ENCODE measurements around the gene ZNF18.

DNA sequence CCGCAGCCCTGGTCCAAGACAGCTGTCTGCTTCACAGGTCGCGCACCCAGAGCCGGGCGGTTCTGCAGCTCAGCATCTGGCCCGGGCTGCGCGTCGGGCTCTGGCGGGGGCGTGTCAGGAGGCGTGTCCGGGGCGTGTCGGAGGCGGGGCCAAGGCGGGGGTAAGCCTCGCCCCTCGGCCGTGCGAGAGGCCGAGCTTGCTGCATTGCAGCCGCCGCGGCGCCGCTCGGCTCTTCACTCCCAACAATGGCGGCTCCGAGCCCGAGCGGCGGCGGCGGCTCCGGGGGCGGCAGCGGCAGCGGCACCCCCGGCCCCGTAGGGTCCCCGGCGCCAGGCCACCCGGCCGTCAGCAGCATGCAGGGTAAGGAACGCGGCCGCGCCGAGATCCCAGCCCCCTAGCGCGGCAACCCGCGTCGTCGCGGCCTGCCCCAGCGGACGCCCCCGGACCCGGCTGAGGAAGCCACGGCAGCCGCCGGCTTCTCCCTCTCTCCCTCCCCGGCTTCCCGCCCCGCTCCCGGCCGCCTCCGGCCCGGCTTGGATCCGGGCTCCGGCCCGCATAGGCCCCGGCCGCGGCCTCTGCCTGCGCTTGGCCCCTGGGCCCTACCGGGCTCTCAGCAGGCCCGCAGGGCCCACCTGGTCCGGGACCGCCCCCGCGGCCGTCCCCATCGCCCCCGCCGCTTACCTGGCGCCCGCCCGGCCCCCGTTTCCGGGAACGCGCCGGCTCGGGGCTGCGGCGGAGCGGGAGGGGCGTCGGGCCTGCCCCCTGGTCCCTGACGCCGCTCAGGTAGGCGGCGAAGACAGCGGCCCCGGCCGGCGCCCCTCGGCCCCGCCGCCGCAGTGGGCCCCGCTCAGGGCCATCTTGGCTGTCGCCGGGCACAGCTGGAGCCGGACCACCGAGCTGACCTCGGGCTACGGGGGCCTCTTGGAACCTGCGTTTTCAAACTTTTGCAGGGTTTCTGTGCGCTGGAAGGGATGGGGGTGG lies 23.7 kb upstream of the ZNF18 start, which contains the start of gene MAP2K4:
- TF ChIP-seq, protein P1, sequence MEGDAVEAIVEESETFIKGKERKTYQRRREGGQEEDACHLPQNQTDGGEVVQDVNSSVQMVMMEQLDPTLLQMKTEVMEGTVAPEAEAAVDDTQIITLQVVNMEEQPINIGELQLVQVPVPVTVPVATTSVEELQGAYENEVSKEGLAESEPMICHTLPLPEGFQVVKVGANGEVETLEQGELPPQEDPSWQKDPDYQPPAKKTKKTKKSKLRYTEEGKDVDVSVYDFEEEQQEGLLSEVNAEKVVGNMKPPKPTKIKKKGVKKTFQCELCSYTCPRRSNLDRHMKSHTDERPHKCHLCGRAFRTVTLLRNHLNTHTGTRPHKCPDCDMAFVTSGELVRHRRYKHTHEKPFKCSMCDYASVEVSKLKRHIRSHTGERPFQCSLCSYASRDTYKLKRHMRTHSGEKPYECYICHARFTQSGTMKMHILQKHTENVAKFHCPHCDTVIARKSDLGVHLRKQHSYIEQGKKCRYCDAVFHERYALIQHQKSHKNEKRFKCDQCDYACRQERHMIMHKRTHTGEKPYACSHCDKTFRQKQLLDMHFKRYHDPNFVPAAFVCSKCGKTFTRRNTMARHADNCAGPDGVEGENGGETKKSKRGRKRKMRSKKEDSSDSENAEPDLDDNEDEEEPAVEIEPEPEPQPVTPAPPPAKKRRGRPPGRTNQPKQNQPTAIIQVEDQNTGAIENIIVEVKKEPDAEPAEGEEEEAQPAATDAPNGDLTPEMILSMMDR (IDR thresholded peaks at IDR 0.05; ENCODE audit: low read depth, low read length) = no peak
- no peak for TF ChIP-seq EZH2phosphoT487 (IDR thresholded peaks at IDR 0.05; ENCODE audit: low read depth)

Measured in OCI-LY3 (cell line).